ENCODE measurements around the gene AXIN2. TPM values are rescaled to one million over a fixed set of nuclear protein-coding genes. Genes with fewer than 3 reads are reported as not detected.
"Not testable (repeated sequence)": the region's sequence is repeated elsewhere in the genome, so short reads cannot be mapped to it uniquely, and the experiment has no call there.

Gene AXIN2
- polyA plus RNA-seq, 3 donors: 20.3 to 21.3 (median 20.4) TPM

- no peak for DNase-seq (ENCODE audit: low read depth in 3 of 3, low spot score in 2 of 3)
These were observed 73.5 kb downstream of the AXIN2 start for GRCh38 chr17:65487990-65488389.

- no peak for DNase-seq (ENCODE audit: low read depth in 3 of 3, low spot score in 2 of 3)
These were observed 74.3 kb downstream of the AXIN2 start for GRCh38 chr17:65487161-65487560.

GRCh38 chr17:65485388-65486299 is 75.8 kb downstream of the AXIN2 start:
- DNase-seq (ENCODE audit: low read depth in 3 of 3, low spot score in 2 of 3): no peak

- not testable (repeated sequence) for DNase-seq (ENCODE audit: low read depth in 3 of 3, low spot score in 2 of 3)
These were observed 77.0 kb downstream of the AXIN2 start for GRCh38 chr17:65484405-65484804.

- DNase-seq (ENCODE audit: low read depth in 3 of 3, low spot score in 2 of 3): no peak
These were observed 78.0 kb downstream of the AXIN2 start for GRCh38 chr17:65483438-65483837.

GRCh38 chr17:65482201-65482600 is 79.2 kb downstream of the AXIN2 start:
- no peak for DNase-seq (ENCODE audit: low read depth in 3 of 3, low spot score in 2 of 3)

GRCh38 chr17:65479282-65479681 is 82.2 kb downstream of the AXIN2 start:
- DNase-seq (ENCODE audit: low read depth in 3 of 3, low spot score in 2 of 3): no peak

All from right renal cortex interstitium (tissue), 3 donors.